HG03521 (cell line): Measurements from ENCODE around the gene MPZL2.

Experiments used
- ATAC-seq: cut with Tn5 transposase; IDR thresholded peaks from one replicate; pipeline ENCODE4 v1.9.1; 2021; ENCODE audit warnings: mild to moderate bottlenecking, moderate library complexity; ENCODE audit not compliant: unreplicated experiment

The MPZL2 gene

DNA sequence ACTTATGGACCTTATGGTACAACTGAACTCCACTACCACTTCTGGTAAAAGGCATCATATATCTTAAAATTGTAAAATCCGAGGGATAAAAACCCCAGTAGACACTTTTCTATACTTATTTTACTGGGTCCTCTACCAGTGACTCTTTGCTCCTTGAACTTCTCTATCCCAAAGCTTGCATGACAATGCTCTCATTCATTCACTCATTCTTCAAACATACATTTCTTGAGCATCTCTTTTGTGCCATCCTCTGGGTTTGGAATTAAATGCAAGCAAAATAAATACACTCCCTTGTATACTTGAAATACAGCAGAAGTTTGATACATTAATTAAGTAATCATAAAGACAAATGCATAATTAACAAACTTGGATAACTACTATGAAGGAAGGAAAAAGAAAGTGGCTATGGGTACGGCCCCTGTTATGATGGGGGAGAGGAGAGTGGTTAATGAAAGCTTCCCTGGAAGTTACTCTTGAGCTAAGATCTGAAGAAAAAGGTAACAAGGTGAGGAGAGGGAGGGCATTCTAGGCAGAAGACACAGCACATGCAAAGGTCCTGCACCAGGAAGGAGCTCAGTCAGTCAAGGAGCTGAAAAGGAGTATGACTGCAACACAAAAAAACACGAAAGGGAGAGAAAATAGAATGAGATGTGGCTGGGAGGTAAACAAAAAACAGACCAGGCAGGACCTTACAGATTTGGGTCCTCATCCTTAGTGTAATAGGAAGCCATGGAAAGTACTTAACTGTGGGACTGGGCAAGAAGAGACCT lies 19.9 kb downstream of the MPZL2 start:
- no peak for ATAC-seq

DNA sequence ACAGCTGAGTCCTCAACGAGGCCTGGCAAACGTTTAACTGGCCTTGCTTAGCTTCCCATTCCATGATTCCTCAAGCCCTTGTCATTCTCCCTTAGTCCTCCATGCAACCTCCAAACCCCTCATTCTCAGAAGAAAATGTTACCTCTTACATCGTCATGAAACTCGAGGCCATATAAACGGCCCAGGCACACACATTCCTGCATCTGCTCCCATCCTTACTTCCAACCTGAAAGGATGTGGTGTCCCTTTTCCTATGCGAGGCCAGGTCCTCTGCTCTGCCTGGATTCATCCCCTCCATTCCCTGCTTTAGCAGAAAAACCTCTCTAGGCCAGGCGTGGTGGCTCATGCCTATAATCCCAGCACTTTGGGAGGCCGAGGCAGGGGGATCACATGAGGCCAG lies 20.9 kb downstream of the MPZL2 start:
- ATAC-seq = no peak

DNA sequence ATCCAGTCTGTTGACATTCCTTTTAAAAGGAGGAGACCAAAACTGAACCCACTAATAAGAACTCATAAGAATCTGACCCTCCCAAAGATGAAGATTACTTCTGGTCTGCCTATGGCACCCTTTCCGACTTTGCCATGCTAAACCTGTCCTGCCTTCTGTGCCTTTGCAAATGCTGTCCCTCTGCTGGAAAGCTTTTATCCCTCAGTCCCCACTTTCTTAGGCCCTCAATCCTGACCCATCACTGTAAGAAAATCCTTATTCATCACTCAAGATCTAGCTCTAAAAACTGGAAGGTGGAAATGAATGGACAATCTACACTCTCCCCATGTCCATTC lies 22.4 kb downstream of the MPZL2 start:
- no peak for ATAC-seq

- ATAC-seq = peak; percentile 86
Measured at GRCh38 chr11:118240999-118241763, 22.9 kb downstream of the MPZL2 start.

GRCh38 chr11:118239509-118240205 lies 24.4 kb downstream of the MPZL2 start:
- no peak for ATAC-seq

GRCh38 chr11:118238929-118239328 lies 25.2 kb downstream of the MPZL2 start:
- no peak for ATAC-seq

GRCh38 chr11:118238421-118238820 lies 25.7 kb downstream of the MPZL2 start:
- no peak for ATAC-seq

DNA sequence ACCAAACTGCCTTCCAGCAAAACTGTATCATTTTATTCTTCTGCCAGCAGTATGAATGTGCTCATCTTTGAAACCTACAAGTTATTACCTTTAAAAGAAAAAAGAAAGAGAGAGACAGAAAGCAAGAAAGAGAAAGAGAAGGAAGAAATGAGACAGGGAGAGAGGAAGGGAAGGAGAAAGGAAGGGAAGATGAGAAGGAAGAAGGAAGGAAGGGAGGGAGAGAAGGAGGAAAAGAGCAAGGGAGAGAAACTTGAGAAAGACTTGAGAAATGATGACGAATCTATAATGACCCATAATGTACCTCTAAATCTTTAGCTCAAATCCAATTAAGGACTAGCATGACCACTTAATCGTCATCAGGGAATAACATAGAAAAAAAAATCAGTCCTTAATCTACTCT lies 27.9 kb downstream of the MPZL2 start:
- no peak for ATAC-seq

- no peak for ATAC-seq
Measured at GRCh38 chr11:118234833-118235232, 29.3 kb downstream of the MPZL2 start.

GRCh38 chr11:118233850-118234249 lies 30.2 kb downstream of the MPZL2 start:
- ATAC-seq = no peak

DNA sequence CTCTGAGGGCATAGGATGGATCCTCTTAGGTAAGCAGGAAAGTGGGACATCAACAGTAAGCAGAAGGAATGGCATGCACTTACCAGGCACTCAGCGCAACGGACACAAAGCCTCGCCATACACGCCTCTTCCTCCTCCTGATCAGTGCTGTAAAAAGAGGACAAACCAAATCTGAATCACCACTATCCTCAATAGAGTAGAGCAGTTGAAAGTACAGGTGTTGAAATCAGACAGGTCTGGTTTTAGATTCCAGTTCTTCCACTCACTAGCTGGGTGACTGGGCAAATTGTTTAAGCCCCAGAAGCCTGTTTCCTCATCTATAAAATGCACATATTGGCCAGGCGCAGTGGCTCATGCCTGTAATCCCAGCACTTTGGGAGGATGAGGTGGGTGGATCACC lies 30.7 kb downstream of the MPZL2 start:
- no peak for ATAC-seq

- ATAC-seq = no peak
Measured at GRCh38 chr11:118232659-118233058, 31.4 kb downstream of the MPZL2 start.

DNA sequence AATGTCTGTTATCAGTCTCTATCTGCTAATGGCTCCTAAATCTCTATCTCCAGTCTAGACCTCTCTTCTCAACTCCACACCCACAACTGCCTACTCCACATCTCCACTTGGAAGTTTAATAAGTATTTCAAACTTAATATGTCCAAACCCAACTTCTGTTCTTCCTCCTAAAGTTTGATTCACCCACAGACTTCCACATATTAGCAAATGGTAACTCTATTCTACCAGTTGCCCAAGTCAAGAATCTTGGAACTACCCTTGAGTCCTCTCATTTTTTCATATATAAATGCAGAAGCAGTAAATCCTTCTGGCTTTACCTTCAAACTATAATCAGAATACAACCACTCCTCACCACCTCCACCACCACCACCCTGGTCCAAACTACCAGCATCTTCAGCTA lies 32.6 kb downstream of the MPZL2 start:
- no peak for ATAC-seq

- ATAC-seq = no peak
Measured at GRCh38 chr11:118230088-118230487, 34.0 kb downstream of the MPZL2 start.

DNA sequence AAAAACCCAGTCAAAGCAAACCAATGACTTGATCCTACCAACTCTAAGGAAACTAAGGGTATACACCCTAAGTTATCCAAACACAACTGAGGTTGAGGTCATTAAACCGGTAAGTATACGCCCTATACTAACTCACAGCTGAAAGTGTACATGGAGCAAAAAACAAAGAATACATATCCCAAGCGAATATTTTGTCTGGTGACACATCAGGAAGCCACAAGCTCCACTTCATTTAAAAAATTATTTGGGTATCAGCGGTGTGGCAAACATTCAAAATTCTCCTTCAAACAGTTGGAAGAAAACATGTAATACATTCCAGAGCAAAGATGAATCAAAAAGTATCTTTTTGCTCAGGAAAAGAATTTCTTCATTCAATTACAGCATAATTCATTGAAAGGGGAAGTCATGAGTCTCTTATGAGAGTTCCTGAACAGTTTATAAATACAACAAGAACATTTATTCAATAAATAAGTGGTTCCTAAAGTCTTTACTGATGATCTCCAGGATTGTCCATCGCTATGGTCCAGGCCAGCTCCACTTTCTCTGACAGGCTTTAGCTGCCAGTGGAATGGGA lies 34.7 kb downstream of the MPZL2 start:
- no peak for ATAC-seq

DNA sequence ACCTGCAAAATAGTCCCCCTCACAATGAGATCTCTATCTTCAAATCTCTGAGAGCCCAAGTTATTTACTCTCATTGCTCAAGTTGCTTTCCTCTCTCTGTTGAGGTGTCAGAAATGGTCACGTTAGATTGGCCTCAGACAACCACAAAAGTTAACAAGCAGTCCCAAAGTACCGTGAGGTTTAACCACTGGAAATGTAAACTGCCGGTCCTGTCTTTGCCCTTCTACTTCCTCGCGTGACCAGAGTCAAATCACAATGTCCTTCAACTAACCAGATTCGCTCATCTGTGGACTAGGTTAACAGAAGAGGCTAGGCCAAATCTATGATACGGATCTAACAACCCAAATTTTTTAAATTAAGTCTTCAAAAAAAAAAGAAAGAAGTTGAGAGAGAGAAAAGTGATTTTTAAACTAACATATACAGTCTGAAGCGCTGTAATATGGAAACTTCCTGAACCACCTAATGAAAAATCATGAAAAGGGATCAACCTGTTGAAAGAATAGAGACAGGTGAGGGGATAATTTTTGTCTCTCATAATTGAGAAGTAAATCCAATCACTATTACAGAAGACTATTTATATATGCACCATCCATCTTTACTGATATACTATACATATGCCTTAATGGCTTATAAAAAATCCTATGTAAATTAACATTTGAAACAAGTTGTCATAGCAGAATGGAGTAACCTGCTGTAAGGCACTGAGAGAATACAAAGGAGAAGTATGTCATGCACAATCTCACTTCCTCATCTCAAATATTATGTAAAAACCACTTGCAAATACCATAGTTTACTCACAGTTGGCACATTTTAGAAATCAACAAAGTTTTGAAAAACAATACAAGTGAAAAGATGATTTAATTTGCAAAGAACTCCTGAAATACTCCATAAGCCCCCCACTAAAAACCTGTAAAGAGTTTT lies 36.0 kb downstream of the MPZL2 start:
- peak; percentile 50 for ATAC-seq

DNA sequence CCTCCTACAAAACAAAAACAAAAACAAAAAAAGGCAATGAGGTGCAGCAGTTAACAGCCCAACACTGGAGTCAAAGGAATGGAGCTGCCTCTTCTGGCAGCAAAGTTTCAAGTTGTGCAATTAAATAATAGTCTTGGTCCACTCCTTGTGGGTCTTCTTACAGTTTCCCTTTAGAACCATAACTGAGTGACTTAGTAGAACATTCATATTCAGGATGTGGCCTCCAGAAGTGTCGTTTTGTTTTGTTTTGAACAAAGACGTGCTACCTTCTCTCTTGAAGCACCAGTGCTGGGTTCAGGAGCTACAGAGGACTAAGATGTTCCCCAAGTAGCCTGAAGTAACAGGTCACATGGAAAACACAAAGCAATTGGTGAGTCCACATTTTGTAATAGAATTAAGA lies 37.3 kb downstream of the MPZL2 start:
- ATAC-seq = no peak

- ATAC-seq = no peak
Measured at GRCh38 chr11:118226296-118226695, 37.8 kb downstream of the MPZL2 start.

- no peak for ATAC-seq
Measured at GRCh38 chr11:118224511-118225188, 39.4 kb downstream of the MPZL2 start, which contains the start of gene JAML. JAML (minus strand) TSS chr11:118225011; CDS start chr11:118214866, 10,145 bp downstream.

GRCh38 chr11:118223992-118224391 lies 40.1 kb downstream of the MPZL2 start:
- ATAC-seq = no peak
